SH-SY5Y (cell line): ENCODE measurements around the gene DNAAF8.

Experiments
- GATA2 ChIP-seq: IDR thresholded peaks from 2 replicates; pipeline ENCODE4 v1.6.1; 2011; ENCODE audit warnings: mild to moderate bottlenecking, low read depth, low read length
- GATA3 ChIP-seq: IDR thresholded peaks from 2 replicates; pipeline ENCODE4 v1.6.1; 2011; ENCODE audit warnings: low read depth, mild to moderate bottlenecking, low read length, moderate library complexity

DNA sequence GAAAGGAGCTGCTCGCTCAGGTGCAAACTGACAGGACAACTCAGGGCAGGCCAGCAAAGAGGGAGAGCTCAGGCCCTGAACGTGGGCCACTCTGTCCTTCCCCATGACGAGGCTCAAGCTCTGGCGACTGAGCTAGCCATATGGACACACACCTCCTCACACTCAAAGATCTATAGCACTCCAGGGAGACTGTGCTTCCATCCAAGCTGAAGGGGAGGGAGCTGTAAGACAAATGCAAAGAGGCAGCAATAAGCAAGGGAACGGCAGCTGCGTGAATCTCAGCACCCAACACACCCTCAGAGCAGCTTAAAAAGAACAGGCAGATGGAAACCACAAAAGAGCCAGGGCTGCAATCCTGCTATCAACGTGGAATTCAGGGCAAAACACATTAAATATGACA is 27.5 kb upstream of the DNAAF8 start:
- TF ChIP-seq GATA2, result no peak
- TF ChIP-seq GATA3, result no peak
